WTC11 (cell line): ENCODE measurements around the gene ATP5ME.

Source experiments
- ATF6 ChIP-seq: sonication (generic); formaldehyde crosslinking; IDR thresholded peaks from 2 replicates; pipeline ENCODE4 v1.8.1; 2023; ENCODE audit warnings: mild to moderate bottlenecking, missing genetic modification reagents
- CREB1 ChIP-seq: sonication (generic); formaldehyde crosslinking; IDR thresholded peaks from 2 replicates; pipeline ENCODE4 v1.8.0; 2023; ENCODE audit warnings: mild to moderate bottlenecking, missing genetic modification reagents
- FOXK1 ChIP-seq: sonication (generic); formaldehyde crosslinking; IDR thresholded peaks from 2 replicates; pipeline ENCODE4 v1.8.0; 2022; ENCODE audit warnings: mild to moderate bottlenecking, moderate library complexity, missing genetic modification reagents
- MYBL2 ChIP-seq: sonication (generic); formaldehyde crosslinking; IDR thresholded peaks from 2 replicates; pipeline ENCODE4 v1.8.1; 2023; ENCODE audit warnings: mild to moderate bottlenecking, moderate library complexity, missing genetic modification reagents
- NR2C2 ChIP-seq: sonication (generic); formaldehyde crosslinking; IDR thresholded peaks from 2 replicates; pipeline ENCODE4 v1.8.0; 2022; ENCODE audit warnings: mild to moderate bottlenecking, missing genetic modification reagents
- TEAD4 ChIP-seq: sonication (generic); formaldehyde crosslinking; IDR thresholded peaks from 2 replicates; pipeline ENCODE4 v1.8.0; 2022; ENCODE audit warnings: mild to moderate bottlenecking, missing genetic modification reagents
- USF2 ChIP-seq: sonication (generic); formaldehyde crosslinking; IDR thresholded peaks from 2 replicates; pipeline ENCODE4 v1.8.1; 2023; ENCODE audit warnings: mild to moderate bottlenecking, missing genetic modification reagents, moderate library complexity
- ZBTB21 ChIP-seq: sonication (generic); formaldehyde crosslinking; IDR thresholded peaks from 2 replicates; pipeline ENCODE4 v1.8.1; 2023; ENCODE audit warnings: mild to moderate bottlenecking, missing genetic modification reagents, borderline replicate concordance
- ZNF121 ChIP-seq: sonication (generic); formaldehyde crosslinking; IDR thresholded peaks from 2 replicates; pipeline ENCODE4 v1.8.0; 2023; ENCODE audit warnings: missing genetic modification reagents
- ZNF396 ChIP-seq: fragments of 250-450 bp; sonication (Bioruptor Pico); IDR thresholded peaks from 2 replicates; pipeline ENCODE4 v1.8.0; 2021; ENCODE audit warnings: mild to moderate bottlenecking, moderate library complexity, borderline replicate concordance
- TF ChIP-seq, protein P1 (sequence below): fragments of 200-600 bp; IDR thresholded peaks from 2 replicates; pipeline ENCODE4 v1.8.0; 2022; ENCODE audit warnings: antibody characterized with exemption

GRCh38 chr4:692771-693554, 18.9 kb upstream of the ATP5ME start:
- TF ChIP-seq, protein P1, sequence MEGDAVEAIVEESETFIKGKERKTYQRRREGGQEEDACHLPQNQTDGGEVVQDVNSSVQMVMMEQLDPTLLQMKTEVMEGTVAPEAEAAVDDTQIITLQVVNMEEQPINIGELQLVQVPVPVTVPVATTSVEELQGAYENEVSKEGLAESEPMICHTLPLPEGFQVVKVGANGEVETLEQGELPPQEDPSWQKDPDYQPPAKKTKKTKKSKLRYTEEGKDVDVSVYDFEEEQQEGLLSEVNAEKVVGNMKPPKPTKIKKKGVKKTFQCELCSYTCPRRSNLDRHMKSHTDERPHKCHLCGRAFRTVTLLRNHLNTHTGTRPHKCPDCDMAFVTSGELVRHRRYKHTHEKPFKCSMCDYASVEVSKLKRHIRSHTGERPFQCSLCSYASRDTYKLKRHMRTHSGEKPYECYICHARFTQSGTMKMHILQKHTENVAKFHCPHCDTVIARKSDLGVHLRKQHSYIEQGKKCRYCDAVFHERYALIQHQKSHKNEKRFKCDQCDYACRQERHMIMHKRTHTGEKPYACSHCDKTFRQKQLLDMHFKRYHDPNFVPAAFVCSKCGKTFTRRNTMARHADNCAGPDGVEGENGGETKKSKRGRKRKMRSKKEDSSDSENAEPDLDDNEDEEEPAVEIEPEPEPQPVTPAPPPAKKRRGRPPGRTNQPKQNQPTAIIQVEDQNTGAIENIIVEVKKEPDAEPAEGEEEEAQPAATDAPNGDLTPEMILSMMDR = no peak
- no peak for TF ChIP-seq TEAD4 (CRISPR knock-in tag)
- TF ChIP-seq MYBL2 (CRISPR knock-in tag) = no peak
- no peak for TF ChIP-seq CREB1
- no peak for TF ChIP-seq ZNF121 (CRISPR knock-in tag)
- no peak for TF ChIP-seq NR2C2
- no peak for TF ChIP-seq ATF6 (CRISPR knock-in tag)
- TF ChIP-seq ZBTB21 = no peak
- no peak for TF ChIP-seq ZNF396 (CRISPR knock-in tag)
- TF ChIP-seq USF2 (CRISPR knock-in tag) = no peak
- TF ChIP-seq FOXK1 (CRISPR knock-in tag) = no peak
